PC-3 (cell line): ENCODE data around the gene SFI1. TPM values are rescaled to one million over a fixed set of nuclear protein-coding genes. Genes with fewer than 3 reads are reported as not detected.

ENCODE experiments used
- ATAC-seq: fragments of 200-7000 bp; cut with Tn5 transposase; 2 replicates; pipeline ENCODE4 v1.9.1; 2020; ENCODE audit warnings: mild to moderate bottlenecking, moderate library complexity
- BruUV-seq: library from RNA; stranded (reverse); fragments of 400-500 nt; replicated peaks from 2 replicates; lab custom pipeline; 2021; lab: Mats Ljungman, UMichigan
- CTCF ChIA-PET: fragments of 300-600 bp; sonication (Branson Sonifier 250); formaldehyde crosslinking; loops from one replicate; lab custom pipeline; 2022; ENCODE audit warnings: antibody characterized with exemption; lab: Charles Lee
- POLR2A ChIA-PET: fragments of 300-600 bp; sonication (Branson Sonifier 250); formaldehyde crosslinking; loops from one replicate; lab custom pipeline; 2022; ENCODE audit warnings: antibody characterized with exemption; ENCODE audit not compliant: unreplicated experiment; lab: Charles Lee
- DNase-seq: peaks from one replicate; pipeline ENCODE4 v3.0.0-alpha.2; 2015
- H2AFZ ChIP-seq: fragments of 300-600 bp; sonication (generic); 2 replicates; pipeline ENCODE4 v1.6.0; 2016; ENCODE audit warnings: antibody characterized with exemption, low read length
- H3F3A ChIP-seq: fragments of 300-600 bp; sonication (generic); one replicate; pipeline ENCODE4 v1.6.0; 2017; ENCODE audit warnings: antibody characterized with exemption, low read length, control low read depth, mild to moderate bottlenecking; ENCODE audit not compliant: unreplicated experiment
- H3K27ac ChIP-seq: fragments of 300-600 bp; sonication (generic); 2 replicates; pipeline ENCODE4 v1.5.1; 2016; ENCODE audit warnings: mild to moderate bottlenecking, low read length
- H3K27me3 ChIP-seq: fragments of 300-600 bp; sonication (generic); 2 replicates; pipeline ENCODE4 v1.6.1; 2016; ENCODE audit warnings: low read length, mixed read lengths
- H3K36me3 ChIP-seq: fragments of 300-600 bp; sonication (generic); 2 replicates; pipeline ENCODE4 v1.6.1; 2016; ENCODE audit warnings: low read depth, mixed run types, low read length, mixed read lengths
- H3K4me1 ChIP-seq: fragments of 300-600 bp; sonication (generic); 2 replicates; pipeline ENCODE4 v1.5.1; 2016; ENCODE audit warnings: low read length; ENCODE audit not compliant: insufficient read depth
- H3K4me2 ChIP-seq: fragments of 300-600 bp; sonication (generic); 2 replicates; pipeline ENCODE4 v1.6.0; 2016; ENCODE audit warnings: low read length
- H3K4me3 ChIP-seq: fragments of 300-600 bp; sonication (generic); 2 replicates; pipeline ENCODE4 v1.5.1; 2016; ENCODE audit warnings: mild to moderate bottlenecking, low read length, mixed read lengths
- H3K79me2 ChIP-seq: fragments of 300-600 bp; sonication (generic); 2 replicates; pipeline ENCODE4 v1.6.1; 2017; ENCODE audit warnings: low read length, mixed read lengths
- H3K9ac ChIP-seq: fragments of 300-600 bp; sonication (generic); 2 replicates; pipeline ENCODE4 v1.6.0; 2016; ENCODE audit warnings: mild to moderate bottlenecking, low read length
- H3K9me2 ChIP-seq: fragments of 300-600 bp; sonication (generic); replicated peaks from 2 replicates; pipeline ENCODE4 v1.6.1; 2016; ENCODE audit warnings: mixed run types, low read length, mixed read lengths
- H3K9me3 ChIP-seq: fragments of 300-600 bp; sonication (generic); 2 replicates; pipeline ENCODE4 v1.6.1; 2016; ENCODE audit warnings: low read length, mixed read lengths
- H4K20me1 ChIP-seq: fragments of 300-600 bp; sonication (generic); 2 replicates; pipeline ENCODE4 v1.6.1; 2016; ENCODE audit warnings: low read length, mixed read lengths
- EZH2 ChIP-seq: fragments of 300-600 bp; sonication (generic); IDR thresholded peaks from one replicate; pipeline ENCODE4 v1.6.1; 2017; ENCODE audit warnings: antibody characterized with exemption, mild to moderate bottlenecking, low read length; ENCODE audit not compliant: unreplicated experiment
- EZH2phosphoT487 ChIP-seq: fragments of 300-600 bp; sonication (generic); IDR thresholded peaks from 2 replicates; pipeline ENCODE4 v1.6.1; 2018; ENCODE audit warnings: mild to moderate bottlenecking, antibody characterized with exemption, low read length, borderline replicate concordance
- intact Hi-C: fragments of 100-400 bp; cut with micrococcal nuclease; formaldehyde crosslinking; loops from 2 replicates; pipeline ENCODE4 v1.9.0; 2023
- microRNA-seq: library from miRNA; unstranded; fragments of <30 nt; microRNA quantifications from one replicate; pipeline ENCODE4 v1.1.0, GENCODE V29; 2020; ENCODE audit not compliant: unreplicated experiment
- total RNA-seq: library from RNA; depleted of rRNA; stranded (reverse); fragments of >200 nt; gene quantifications from 2 replicates; pipeline ENCODE4 v1.2.3, GENCODE V29; 2014; rRNA removed
- TF ChIP-seq, protein P1 (sequence below): fragments of 300-600 bp; sonication (generic); conservative IDR thresholded peaks from 2 replicates; pipeline ENCODE4 v1.5.1; 2017; ENCODE audit warnings: antibody characterized with exemption, low read depth, mild to moderate bottlenecking, low read length

SFI1 gene
- total RNA-seq, 1 experiment from 2014 or later, result 22.5 TPM

DNA sequence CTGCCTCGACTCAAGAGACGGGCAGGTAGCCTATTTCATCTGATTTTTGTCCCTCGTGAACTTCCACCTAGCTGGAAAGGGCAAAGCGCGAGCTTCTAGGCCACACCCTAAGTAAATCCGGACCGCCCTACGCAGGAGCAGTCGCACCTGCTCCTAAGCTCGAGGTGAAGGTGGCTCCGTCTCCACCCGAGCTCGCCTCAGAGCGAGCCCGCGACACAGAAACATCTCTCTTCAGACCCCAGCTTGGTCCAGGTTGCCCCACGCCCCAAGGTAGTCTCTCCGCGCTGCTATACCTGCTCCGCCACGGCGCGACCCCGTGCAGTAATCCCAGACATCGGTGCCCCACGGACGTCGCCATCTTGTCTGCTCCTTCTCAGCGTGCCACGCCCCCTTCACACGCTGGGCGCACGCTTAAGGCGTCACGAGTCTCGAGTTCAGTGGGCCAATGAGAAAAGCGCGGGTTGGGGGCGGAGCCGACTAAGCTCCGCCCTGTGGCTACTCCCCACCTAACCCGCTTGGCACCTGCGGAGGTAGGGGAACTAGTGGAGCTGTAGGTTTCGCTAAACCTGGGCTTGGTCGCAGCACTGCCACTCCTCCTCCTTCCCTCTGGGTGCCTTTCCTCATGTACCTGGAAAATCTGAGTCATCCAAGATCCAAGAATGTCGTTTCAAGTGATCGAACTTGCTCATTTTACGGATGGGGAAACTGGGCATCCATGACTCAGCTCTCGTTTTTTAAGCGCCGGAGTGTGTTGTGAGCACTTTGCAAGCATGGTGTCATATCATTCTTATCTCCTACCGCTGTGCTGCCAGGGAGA is 165.7 kb downstream of the SFI1 start, which contains the start of gene PISD:
TSS of gene PISD (minus strand) at position 365 of the 817 bp plus-strand sequence. CDS start at position 358, 7 bp downstream.
- no peak for TF ChIP-seq EZH2
- TF ChIP-seq, protein P1, sequence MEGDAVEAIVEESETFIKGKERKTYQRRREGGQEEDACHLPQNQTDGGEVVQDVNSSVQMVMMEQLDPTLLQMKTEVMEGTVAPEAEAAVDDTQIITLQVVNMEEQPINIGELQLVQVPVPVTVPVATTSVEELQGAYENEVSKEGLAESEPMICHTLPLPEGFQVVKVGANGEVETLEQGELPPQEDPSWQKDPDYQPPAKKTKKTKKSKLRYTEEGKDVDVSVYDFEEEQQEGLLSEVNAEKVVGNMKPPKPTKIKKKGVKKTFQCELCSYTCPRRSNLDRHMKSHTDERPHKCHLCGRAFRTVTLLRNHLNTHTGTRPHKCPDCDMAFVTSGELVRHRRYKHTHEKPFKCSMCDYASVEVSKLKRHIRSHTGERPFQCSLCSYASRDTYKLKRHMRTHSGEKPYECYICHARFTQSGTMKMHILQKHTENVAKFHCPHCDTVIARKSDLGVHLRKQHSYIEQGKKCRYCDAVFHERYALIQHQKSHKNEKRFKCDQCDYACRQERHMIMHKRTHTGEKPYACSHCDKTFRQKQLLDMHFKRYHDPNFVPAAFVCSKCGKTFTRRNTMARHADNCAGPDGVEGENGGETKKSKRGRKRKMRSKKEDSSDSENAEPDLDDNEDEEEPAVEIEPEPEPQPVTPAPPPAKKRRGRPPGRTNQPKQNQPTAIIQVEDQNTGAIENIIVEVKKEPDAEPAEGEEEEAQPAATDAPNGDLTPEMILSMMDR, result no peak
- no peak for TF ChIP-seq EZH2phosphoT487
- H3K27me3 ChIP-seq, result no peaks in the 10 kb centered on the region
- no peaks in the 10 kb centered on the region for H3K9me3 ChIP-seq
- intact Hi-C loops, result loop anchor here (1.0 to 10.0 kb wide), 5 partner anchors 9 to 413 kb away; partner anchors contain the start of genes DEPDC5 and PRR14L
- H3F3A ChIP-seq, result no peaks in the 10 kb centered on the region
- peak; percentile 98 for DNase-seq
- H3K4me3 ChIP-seq, result peak within 1 kb of the TSS; percentile 75
- TSS peak; percentile 69 for BruUV-seq
- peak within 1 kb of the TSS; percentile 77 for H3K9ac ChIP-seq
- POLR2A ChIA-PET, result interaction anchor here (0.5 to 1.3 kb wide), 8 partner anchors 26 to 289 kb away, joined by 3 to 7 read pairs (median 4); partner anchors contain the start of gene DEPDC5
- CTCF ChIA-PET, result interaction anchor here (0.6 to 0.9 kb wide), 5 partner anchors 16 to 318 kb away, joined by 3 to 5 read pairs (median 3); no protein-coding TSS in a partner anchor
- H3K4me1 ChIP-seq, result peaks cover 15% of the 10 kb centered on the region
- no peaks in the 10 kb centered on the region for H4K20me1 ChIP-seq
- peaks cover 45% of the 10 kb centered on the region for H3K79me2 ChIP-seq
- H2AFZ ChIP-seq, result peak within 1 kb of the TSS; percentile 66
- peak; percentile 85 for ATAC-seq
- peak within 1 kb of the TSS; percentile 85 for H3K27ac ChIP-seq
- H3K9me2 ChIP-seq, result no peaks in the 10 kb centered on the region
- H3K36me3 ChIP-seq, result no peaks in the 10 kb centered on the region
- H3K4me2 ChIP-seq, result peak within 1 kb of the TSS; percentile 88

DNA sequence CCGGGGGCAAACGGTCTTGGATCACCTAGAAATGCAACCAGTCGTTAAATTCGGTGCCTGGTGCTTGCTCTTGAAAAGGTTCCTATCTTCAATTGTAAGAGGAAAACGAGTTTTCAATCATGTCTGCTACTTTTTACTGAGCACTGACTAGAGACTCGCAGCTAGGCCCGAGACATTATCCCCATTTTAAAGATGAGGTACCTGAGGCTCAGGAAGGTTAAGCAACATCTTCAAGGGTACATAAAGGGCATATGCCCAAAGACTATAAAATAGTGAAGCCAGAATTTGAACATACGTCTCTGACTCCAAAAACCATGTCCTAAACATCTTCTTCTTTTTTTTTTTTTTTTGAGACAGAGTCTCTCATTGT is 166.3 kb downstream of the SFI1 start:
- H4K20me1 ChIP-seq, result no peaks in the 10 kb centered on the region
- H3K9ac ChIP-seq, result peak overlapping the region; percentile 77
- H3K9me3 ChIP-seq, result no peaks in the 10 kb centered on the region
- ATAC-seq (no peak), DNase-seq (no peak)
- H3K9me2 ChIP-seq, result no peaks in the 10 kb centered on the region
- peaks cover 15% of the 10 kb centered on the region for H3K4me1 ChIP-seq
- H3K36me3 ChIP-seq, result no peaks in the 10 kb centered on the region
- BruUV-seq, result no TSS peak
- no peaks in the 10 kb centered on the region for H3K27me3 ChIP-seq
- TF ChIP-seq EZH2phosphoT487 (no peak), EZH2 (no peak)
- TF ChIP-seq, protein P1, result no peak
- CTCF ChIA-PET, result interaction anchor here (0.9 kb wide), 2 partner anchors 16 to 308 kb away, joined by 3 to 5 read pairs; no protein-coding TSS in a partner anchor
- H3F3A ChIP-seq, result no peaks in the 10 kb centered on the region
- POLR2A ChIA-PET, result interaction anchor here (0.6 to 1.3 kb wide), 6 partner anchors 27 to 288 kb away, joined by 3 to 7 read pairs (median 4); partner anchors contain the start of gene DEPDC5
- peak overlapping the region; percentile 82 for H3K4me2 ChIP-seq
- H3K27ac ChIP-seq, result peak overlapping the region; percentile 85
- peak overlapping the region; percentile 75 for H3K4me3 ChIP-seq
- H2AFZ ChIP-seq, result peak overlapping the region; percentile 58; the same call in 1 of the 2 replicates
- intact Hi-C loops, result loop anchor here (2.0 to 10.0 kb wide), 4 partner anchors 90 to 412 kb away; partner anchors contain the start of genes DEPDC5 and PRR14L
- H3K79me2 ChIP-seq, result peaks cover 41% of the 10 kb centered on the region

Small RNA genes lying within 50 kb of the gene (microRNA-seq; reads per million reads assigned to microRNA genes)
- gene MIR7109, result 0.75 reads per million

Other genes starting within 250 kb of the SFI1 start
- gene PIK3IP1, start 204.0 kb upstream of the SFI1 start, total RNA-seq, result 1.5 and 1.9 TPM in 2 replicates
- 31.3 and 40.7 TPM in 2 replicates for gene PATZ1, start 150.2 kb upstream of the SFI1 start, total RNA-seq
- 32.1 and 49.9 TPM in 2 replicates for gene DRG1, start 96.9 kb upstream of the SFI1 start, total RNA-seq
- 4.5 and 5.3 TPM in 2 replicates for gene EIF4ENIF1, start 6.7 kb upstream of the SFI1 start, total RNA-seq
- 36.0 and 50.5 TPM in 2 replicates for gene PISD, start 165.7 kb downstream of the SFI1 start, total RNA-seq